ENCODE data around the gene ANO5.

GRCh38 chr11:22173532-22173931 lies 19.4 kb upstream of the ANO5 start:
- TF ChIP-seq, protein P1, sequence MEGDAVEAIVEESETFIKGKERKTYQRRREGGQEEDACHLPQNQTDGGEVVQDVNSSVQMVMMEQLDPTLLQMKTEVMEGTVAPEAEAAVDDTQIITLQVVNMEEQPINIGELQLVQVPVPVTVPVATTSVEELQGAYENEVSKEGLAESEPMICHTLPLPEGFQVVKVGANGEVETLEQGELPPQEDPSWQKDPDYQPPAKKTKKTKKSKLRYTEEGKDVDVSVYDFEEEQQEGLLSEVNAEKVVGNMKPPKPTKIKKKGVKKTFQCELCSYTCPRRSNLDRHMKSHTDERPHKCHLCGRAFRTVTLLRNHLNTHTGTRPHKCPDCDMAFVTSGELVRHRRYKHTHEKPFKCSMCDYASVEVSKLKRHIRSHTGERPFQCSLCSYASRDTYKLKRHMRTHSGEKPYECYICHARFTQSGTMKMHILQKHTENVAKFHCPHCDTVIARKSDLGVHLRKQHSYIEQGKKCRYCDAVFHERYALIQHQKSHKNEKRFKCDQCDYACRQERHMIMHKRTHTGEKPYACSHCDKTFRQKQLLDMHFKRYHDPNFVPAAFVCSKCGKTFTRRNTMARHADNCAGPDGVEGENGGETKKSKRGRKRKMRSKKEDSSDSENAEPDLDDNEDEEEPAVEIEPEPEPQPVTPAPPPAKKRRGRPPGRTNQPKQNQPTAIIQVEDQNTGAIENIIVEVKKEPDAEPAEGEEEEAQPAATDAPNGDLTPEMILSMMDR (IDR thresholded peaks at IDR 0.05): no peak
- TF ChIP-seq POLR2A (IDR thresholded peaks at IDR 0.05): no peak
